Astrocyte of the cerebellum (primary cell): ENCODE results near the gene KLK13.

ENCODE experiments used
- DNase-seq: peaks from one replicate; pipeline ENCODE4 v3.0.0-alpha.2; 2011; ENCODE audit warnings: low read depth
- H3K4me3 ChIP-seq: 2 replicates; pipeline ENCODE4 v1.5.1; 2011; ENCODE audit warnings: mild to moderate bottlenecking, low read depth, low read length, moderate library complexity
- in situ Hi-C: cut with HindIII; loops from 2 replicates; pipeline ENCODE4 v1.10.0; 2017; ENCODE audit warnings: low sequenced_read_pairs
- TF ChIP-seq, protein P1 (sequence below): IDR thresholded peaks from 2 replicates; pipeline ENCODE4 v1.5.1; 2012; ENCODE audit warnings: low read length, low read depth, moderate library complexity, mild to moderate bottlenecking; ENCODE audit errors: missing control alignments

Gene KLK13

DNA sequence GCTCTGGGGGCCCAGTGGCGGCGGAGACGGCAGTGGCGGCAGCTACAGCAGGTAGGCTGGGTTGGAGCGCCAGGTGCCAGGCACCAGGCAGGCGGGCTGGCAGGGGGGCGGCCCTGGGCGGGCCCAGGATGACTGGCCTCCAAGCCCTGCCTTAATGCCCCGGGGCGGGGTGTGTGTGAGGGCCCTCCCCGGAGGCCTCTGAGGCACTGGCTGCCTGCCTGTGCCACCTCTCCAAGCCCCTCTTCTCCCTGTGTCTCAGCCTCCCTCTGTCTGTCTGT, 38.4 kb downstream of the KLK13 start, which contains the start of gene KLK11:
KLK11 (minus strand) TSS at position 63 of the 278 bp plus-strand sequence. CDS start 985 bp downstream, outside the sequence.
- no peak for DNase-seq
- in situ Hi-C loops, result no loop called here
- H3K4me3 ChIP-seq, result no peak within 1 kb of the TSS
- TF ChIP-seq, protein P1, sequence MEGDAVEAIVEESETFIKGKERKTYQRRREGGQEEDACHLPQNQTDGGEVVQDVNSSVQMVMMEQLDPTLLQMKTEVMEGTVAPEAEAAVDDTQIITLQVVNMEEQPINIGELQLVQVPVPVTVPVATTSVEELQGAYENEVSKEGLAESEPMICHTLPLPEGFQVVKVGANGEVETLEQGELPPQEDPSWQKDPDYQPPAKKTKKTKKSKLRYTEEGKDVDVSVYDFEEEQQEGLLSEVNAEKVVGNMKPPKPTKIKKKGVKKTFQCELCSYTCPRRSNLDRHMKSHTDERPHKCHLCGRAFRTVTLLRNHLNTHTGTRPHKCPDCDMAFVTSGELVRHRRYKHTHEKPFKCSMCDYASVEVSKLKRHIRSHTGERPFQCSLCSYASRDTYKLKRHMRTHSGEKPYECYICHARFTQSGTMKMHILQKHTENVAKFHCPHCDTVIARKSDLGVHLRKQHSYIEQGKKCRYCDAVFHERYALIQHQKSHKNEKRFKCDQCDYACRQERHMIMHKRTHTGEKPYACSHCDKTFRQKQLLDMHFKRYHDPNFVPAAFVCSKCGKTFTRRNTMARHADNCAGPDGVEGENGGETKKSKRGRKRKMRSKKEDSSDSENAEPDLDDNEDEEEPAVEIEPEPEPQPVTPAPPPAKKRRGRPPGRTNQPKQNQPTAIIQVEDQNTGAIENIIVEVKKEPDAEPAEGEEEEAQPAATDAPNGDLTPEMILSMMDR, result no peak

GRCh38 chr19:51025809-51026553, 38.9 kb downstream of the KLK13 start:
- H3K4me3 ChIP-seq, result no peak overlapping the region
- no peak for DNase-seq
- TF ChIP-seq, protein P1, result no peak
- in situ Hi-C loops, result no loop called here

GRCh38 chr19:51025401-51025800, 39.5 kb downstream of the KLK13 start:
- DNase-seq, result no peak
- in situ Hi-C loops, result no loop called here
- H3K4me3 ChIP-seq, result no peak overlapping the region
- TF ChIP-seq, protein P1, result no peak

GRCh38 chr19:51024924-51025323, 40.0 kb downstream of the KLK13 start:
- H3K4me3 ChIP-seq, result no peak overlapping the region
- DNase-seq, result no peak
- in situ Hi-C loops, result no loop called here
- TF ChIP-seq, protein P1, result no peak

DNA sequence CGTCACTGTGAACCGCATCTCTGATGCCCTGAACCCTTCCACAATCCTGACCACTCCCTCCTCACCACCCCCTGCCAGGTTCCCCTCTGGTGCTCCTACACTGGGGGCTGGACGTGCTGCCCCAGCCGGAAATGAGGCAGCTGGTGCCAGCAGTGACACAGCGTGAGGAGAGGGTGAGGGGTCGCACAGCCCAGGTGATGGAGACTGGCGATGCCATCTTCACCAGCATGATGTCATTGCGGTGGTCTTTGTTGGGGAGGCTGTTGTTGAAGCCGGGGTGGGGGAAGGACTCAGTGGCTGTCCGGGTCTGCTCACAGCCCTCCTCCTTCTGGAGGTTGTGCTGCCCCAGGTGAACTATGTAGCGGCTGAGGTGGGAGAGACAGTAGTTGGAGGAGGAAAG, 40.9 kb downstream of the KLK13 start:
- in situ Hi-C loops, result no loop called here
- TF ChIP-seq, protein P1, result no peak
- no peak overlapping the region for H3K4me3 ChIP-seq
- no peak for DNase-seq

DNA sequence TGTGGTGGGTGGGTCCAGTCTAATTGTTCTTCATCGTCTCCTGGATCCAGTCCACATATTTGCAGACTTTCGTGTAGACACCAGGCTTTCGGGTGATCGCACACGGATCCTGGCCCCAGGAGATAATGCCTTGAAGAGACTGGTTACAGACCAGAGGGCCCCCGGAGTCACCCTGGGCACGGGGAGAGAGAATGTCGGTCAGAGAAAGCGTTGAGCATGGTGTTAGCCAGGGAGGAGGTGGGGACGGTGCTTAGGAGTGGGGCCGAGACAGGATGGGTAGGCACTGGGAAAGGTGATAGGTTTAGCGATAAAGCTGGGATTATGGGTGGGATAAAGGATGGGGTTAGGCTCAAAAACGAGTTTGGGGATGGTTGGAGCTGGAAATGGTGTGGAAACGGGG, 42.4 kb downstream of the KLK13 start:
- TF ChIP-seq, protein P1, result no peak
- DNase-seq, result no peak
- in situ Hi-C loops, result no loop called here
- no peak overlapping the region for H3K4me3 ChIP-seq
